ENCODE measurements around the gene MOB3A.
"Not testable (repeated sequence)": the region's sequence is repeated elsewhere in the genome, so short reads cannot be mapped to it uniquely, and the experiment has no call there.

The MOB3A gene

DNA sequence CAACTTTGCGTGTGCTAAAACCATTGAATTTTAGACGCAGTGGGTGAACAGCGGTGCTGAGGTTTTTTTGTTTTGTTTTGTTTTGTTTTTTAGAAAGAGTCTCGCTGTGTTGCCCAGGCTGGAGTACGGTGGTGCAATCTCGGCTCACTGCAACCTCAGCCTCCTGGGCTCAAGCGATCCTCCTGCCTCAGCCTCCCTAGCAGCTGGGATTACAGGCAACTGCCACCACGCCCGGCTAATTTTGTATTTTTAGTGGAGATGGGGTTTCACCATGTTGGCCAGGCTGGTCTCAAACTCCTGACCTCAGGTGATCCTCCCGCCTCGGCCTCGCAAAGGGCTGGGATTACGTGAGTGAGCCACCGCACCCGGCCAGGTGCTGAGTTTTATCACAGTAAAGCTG is 61.9 kb downstream of the MOB3A start:
- not testable (repeated sequence) for DNase-seq (ENCODE audit: low read depth in 2 of 2)

DNA sequence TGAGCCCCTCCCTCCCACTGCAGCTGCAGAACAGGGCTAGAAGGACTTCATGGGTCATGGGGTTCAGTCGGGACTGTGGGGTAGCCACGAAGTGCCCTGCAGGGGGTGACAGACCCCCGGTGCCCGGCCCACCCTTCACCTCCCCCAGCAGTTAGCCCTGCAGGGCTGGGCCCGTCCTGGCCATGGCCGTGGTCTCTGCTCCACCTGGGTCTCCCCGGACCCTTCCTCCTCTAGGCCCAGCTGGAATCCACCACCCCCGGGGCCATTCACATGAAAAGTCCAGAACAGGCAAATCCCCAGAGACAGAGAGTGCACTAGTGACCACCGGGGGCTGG is 62.3 kb downstream of the MOB3A start:
- DNase-seq (ENCODE audit: low read depth in 2 of 2), result no peak

DNA sequence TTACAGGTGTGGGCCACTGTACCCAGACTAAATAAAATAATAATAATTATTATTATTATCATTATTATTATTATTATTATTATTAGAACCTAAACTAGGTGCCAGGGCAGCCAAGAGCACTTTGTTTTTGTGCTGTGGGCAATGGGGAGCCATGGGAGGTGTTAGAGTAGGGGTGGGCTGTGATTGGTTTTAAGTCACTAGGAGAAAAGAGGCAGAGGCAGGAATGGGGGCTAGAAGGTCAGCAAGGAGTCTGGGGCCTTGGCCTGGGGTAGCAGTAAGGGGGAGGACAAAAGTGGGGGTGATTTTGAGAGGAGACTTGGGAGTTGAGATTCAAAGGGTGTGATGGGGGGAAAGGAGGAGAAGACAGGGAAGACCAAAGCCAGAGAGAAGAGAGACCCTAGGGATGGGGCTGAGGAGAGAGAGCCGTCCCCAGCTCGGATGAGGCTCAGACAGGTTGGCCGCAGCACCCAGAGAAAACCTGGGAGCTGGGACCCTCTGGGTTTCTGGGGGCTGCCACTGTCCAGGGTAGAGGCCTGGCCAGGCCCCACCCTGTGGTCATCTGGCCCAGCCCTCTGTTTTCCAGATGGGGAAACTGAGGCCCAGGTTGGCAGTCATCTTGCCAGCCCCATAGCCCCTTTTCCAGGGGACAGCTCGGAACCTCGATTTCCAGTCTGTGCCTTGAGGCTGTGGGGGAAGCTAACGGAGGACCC is 62.9 kb downstream of the MOB3A start:
- no peak for DNase-seq (ENCODE audit: low read depth in 2 of 2)

DNA sequence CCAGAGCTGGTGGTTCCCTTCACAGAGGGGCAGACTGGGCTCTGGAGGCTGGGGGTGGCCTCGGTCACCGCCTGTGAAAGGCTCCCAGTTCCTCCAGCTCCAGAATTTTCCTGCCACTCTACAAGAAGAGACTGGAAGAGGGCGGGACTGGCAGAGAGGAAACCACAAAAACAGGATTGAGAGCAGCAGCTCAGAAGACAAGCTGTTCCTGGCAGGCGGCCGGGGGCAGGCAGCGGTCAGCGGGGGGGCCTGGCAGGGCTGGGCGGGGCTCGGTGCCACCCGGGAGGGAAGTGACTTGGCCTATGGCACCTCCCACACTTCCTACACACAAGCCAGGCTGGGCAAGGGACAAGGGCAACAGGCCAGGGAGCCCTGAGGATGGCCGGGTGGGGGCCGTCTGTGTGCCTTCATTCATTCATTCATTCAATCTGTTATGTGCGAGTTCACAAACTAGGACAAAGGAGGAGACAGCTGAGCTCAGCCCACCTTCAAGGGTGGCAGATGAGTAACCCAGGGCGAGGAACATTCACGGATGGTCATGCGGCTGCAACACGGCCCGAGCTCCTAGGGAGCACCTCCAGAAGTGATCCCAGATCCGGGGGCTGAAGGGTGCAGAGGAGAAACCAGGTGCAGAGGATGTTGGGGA is 63.7 kb downstream of the MOB3A start:
- DNase-seq (ENCODE audit: low read depth in 2 of 2), result no peak

DNA sequence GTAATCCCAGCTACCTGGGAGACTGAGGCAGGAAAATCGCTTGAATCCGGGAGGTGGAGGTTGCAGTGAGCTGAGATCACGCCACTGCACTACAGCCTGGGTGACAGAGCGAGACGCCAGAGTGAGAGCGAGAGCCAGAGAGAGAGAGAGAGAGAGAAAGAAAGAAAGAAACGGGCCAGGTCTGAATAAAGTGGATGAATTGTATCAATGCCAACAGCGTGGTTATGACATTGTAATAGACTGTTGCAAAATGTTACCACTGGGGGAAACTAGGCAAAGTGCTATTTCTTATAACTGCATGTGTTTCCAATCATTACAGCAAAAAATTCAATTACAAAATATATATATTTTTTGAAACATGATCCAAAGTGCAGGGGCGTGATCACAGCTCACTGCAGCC is 68.8 kb downstream of the MOB3A start:
- no peak for DNase-seq (ENCODE audit: low read depth in 2 of 2)

DNA sequence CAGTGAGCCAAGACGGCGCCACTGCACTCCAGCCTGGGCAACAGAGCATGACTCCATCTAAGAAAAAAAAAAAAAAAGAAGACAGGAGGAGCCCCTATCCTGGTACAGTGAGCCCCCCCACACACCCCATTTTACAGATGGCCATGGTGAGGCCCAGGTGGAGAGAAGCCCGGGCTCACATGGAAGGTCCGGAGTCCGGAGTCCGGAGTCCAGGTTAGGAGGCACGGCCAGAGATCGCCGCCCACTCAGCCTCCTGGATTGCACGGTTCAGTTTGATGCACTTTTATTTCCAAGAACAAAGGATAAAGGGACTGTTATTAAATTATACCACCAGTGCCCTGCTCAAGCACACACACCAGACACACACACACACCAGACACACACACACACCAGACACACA is 69.4 kb downstream of the MOB3A start:
- DNase-seq (ENCODE audit: low read depth in 2 of 2), result no peak

DNA sequence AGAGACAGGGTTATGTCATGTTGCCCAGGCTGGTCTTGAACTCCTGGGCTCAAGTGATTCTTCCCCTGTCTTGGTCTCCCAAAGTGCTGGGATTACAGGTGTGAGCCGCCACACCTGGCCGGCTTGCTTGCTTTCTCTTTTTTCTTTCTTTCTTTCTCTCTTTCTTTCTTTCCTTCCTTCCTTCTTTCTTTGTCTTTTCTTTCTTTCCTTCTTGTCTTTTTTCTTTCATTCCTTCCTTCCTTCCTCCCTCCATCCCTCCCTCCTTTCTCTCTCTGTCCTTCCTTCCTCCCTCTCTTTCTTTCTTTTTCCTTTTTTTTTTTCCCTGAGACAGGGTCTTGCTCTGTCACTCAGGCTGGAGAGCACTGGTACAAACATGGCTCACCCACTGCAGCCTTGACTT is 73.8 kb downstream of the MOB3A start:
- DNase-seq (ENCODE audit: low read depth in 2 of 2), result no peak

DNA sequence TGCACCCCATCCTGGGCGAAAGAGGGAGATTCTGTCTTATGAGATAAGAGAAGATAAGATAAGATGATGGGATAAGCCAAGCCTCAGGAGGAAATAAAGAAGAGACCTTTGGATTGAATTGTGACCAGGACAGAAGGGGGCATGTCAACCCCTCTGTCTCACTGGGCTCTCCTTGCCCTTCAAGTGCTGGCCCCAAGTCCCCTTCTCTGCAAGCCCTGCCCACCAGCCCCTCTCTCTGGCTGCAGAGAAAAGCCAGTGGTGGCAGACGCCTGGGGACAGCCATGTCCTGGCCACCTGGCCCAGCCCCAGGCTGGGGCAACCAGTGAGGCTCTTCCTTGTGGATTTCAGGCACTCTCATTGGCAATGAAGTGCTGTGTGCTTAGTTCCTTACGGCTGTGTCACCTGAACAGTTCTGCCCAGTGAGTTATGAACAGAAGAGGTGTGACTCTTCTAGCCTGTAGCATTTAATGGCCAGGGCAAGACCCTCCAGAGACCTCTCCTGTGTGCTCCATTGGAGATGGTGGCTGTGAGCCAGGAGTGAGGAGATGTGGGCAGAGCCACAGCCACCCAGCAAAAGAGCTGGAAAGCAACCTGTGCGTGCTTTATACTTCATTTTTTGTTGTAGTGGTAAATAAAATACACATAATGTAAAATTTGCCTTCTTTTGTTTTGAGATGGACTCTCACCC is 74.5 kb downstream of the MOB3A start:
- DNase-seq (ENCODE audit: low read depth in 2 of 2), result no peak

Measured in stimulated activated CD4-positive, alpha-beta T cell treated with anti-CD3 and anti-CD28 coated beads, Interleukin-1b, Interleukin-23, amount 100 ng/mL, for 4 hours (primary cell).